Muscle layer of duodenum (tissue), 2 donors: ENCODE results near the gene MEGF6.

ENCODE experiments used
- H3K27ac ChIP-seq: one replicate; pipeline ENCODE4 v1.7.0; 2013; ENCODE audit warnings: mild to moderate bottlenecking, low read length
- H3K27me3 ChIP-seq: one replicate; pipeline ENCODE4 v1.7.0; 2013; ENCODE audit warnings: low read depth, mild to moderate bottlenecking, control low read depth, low read length
- H3K36me3 ChIP-seq, 2 donors: one replicate each; pipeline ENCODE4 v1.7.0; 2013; ENCODE audit warnings: low read length in 2 of 2, control low read depth in 1 of 2, mild to moderate bottlenecking in 1 of 2; ENCODE audit not compliant: insufficient read depth in 2 of 2, control insufficient read depth in 1 of 2
- H3K4me1 ChIP-seq, 2 donors: one replicate each; pipeline ENCODE4 v1.7.0; 2013; ENCODE audit warnings: low read length in 2 of 2, mild to moderate bottlenecking in 2 of 2, control low read depth in 1 of 2, moderate library complexity in 1 of 2; ENCODE audit not compliant: insufficient read depth in 2 of 2, control insufficient read depth in 1 of 2
- H3K4me3 ChIP-seq, 2 donors: one replicate each; pipeline ENCODE4 v1.7.0; 2013; ENCODE audit warnings: low read length in 2 of 2, low read depth in 1 of 2, mild to moderate bottlenecking in 1 of 2
- H3K9me3 ChIP-seq, 2 donors: one replicate each; pipeline ENCODE4 v1.7.0; 2013; ENCODE audit warnings: low read length in 2 of 2, control low read depth in 1 of 2, mild to moderate bottlenecking in 1 of 2; ENCODE audit not compliant: control insufficient read depth in 1 of 2
- donor health status: healthy.

The MEGF6 gene

GRCh38 chr1:3642919-3643675 is 31.8 kb upstream of the MEGF6 start:
- Histone ChIP-seq H3K36me3 (peaks cover 12 to 52% of the 10 kb centered on the region in 2 donors), H3K4me3 (no peak overlapping the region), H3K4me1 (no peaks in the 10 kb centered on the region), H3K27ac (no peak overlapping the region), H3K27me3 (no peaks in the 10 kb centered on the region), H3K9me3 (no peaks in the 10 kb centered on the region)

- H3K9me3 ChIP-seq, result no peaks in the 10 kb centered on the region
- no peaks in the 10 kb centered on the region for H3K4me1 ChIP-seq
- no peak overlapping the region for H3K27ac ChIP-seq
- peaks cover 21 to 59% of the 10 kb centered on the region in 2 donors for H3K36me3 ChIP-seq
- no peak overlapping the region for H3K4me3 ChIP-seq
- no peaks in the 10 kb centered on the region for H3K27me3 ChIP-seq
Measured at GRCh38 chr1:3641816-3642215, 30.5 kb upstream of the MEGF6 start.

- Histone ChIP-seq H3K27ac (no peak overlapping the region), H3K4me3 (no peak overlapping the region), H3K27me3 (no peaks in the 10 kb centered on the region), H3K4me1 (no peaks in the 10 kb centered on the region), H3K36me3 (peaks cover 24 to 63% of the 10 kb centered on the region in 2 donors), H3K9me3 (no peaks in the 10 kb centered on the region)
Measured at GRCh38 chr1:3641046-3641760, 29.9 kb upstream of the MEGF6 start.

GRCh38 chr1:3640121-3640837 is 29.0 kb upstream of the MEGF6 start:
- H3K27ac ChIP-seq, result no peak overlapping the region
- no peak overlapping the region for H3K4me3 ChIP-seq
- H3K27me3 ChIP-seq, result no peaks in the 10 kb centered on the region
- peaks cover 21 to 63% of the 10 kb centered on the region in 2 donors for H3K36me3 ChIP-seq
- H3K9me3 ChIP-seq, result no peaks in the 10 kb centered on the region
- no peaks in the 10 kb centered on the region for H3K4me1 ChIP-seq

GRCh38 chr1:3639397-3639911 is 28.1 kb upstream of the MEGF6 start:
- peaks cover 26 to 65% of the 10 kb centered on the region in 2 donors for H3K36me3 ChIP-seq
- no peaks in the 10 kb centered on the region for H3K4me1 ChIP-seq
- no peak overlapping the region for H3K4me3 ChIP-seq
- no peaks in the 10 kb centered on the region for H3K27me3 ChIP-seq
- H3K9me3 ChIP-seq, result no peaks in the 10 kb centered on the region
- no peak overlapping the region for H3K27ac ChIP-seq

GRCh38 chr1:3638676-3639075 is 27.4 kb upstream of the MEGF6 start:
- Histone ChIP-seq H3K4me1 (no peaks in the 10 kb centered on the region), H3K4me3 (no peak overlapping the region), H3K9me3 (no peaks in the 10 kb centered on the region), H3K27me3 (no peaks in the 10 kb centered on the region), H3K27ac (no peak overlapping the region), H3K36me3 (peaks cover 32 to 73% of the 10 kb centered on the region in 2 donors)

GRCh38 chr1:3638027-3638426 is 26.7 kb upstream of the MEGF6 start:
- H3K4me1 ChIP-seq, result no peaks in the 10 kb centered on the region
- H3K36me3 ChIP-seq, result peaks cover 35 to 76% of the 10 kb centered on the region in 2 donors
- H3K27ac ChIP-seq, result no peak overlapping the region
- H3K27me3 ChIP-seq, result no peaks in the 10 kb centered on the region
- no peak overlapping the region for H3K4me3 ChIP-seq
- no peaks in the 10 kb centered on the region for H3K9me3 ChIP-seq

- H3K9me3 ChIP-seq, result no peaks in the 10 kb centered on the region
- H3K27ac ChIP-seq, result no peak overlapping the region
- no peaks in the 10 kb centered on the region for H3K27me3 ChIP-seq
- H3K4me3 ChIP-seq, result no peak overlapping the region
- peaks cover 35 to 87% of the 10 kb centered on the region in 2 donors for H3K36me3 ChIP-seq
- no peaks in the 10 kb centered on the region for H3K4me1 ChIP-seq
Measured at GRCh38 chr1:3636531-3636930, 25.2 kb upstream of the MEGF6 start.

- peaks cover 35 to 88% of the 10 kb centered on the region in 2 donors for H3K36me3 ChIP-seq
- H3K27me3 ChIP-seq, result no peaks in the 10 kb centered on the region
- H3K27ac ChIP-seq, result no peak overlapping the region
- no peaks in the 10 kb centered on the region for H3K4me1 ChIP-seq
- no peaks in the 10 kb centered on the region for H3K9me3 ChIP-seq
- no peak overlapping the region for H3K4me3 ChIP-seq
Measured at GRCh38 chr1:3636080-3636479, 24.8 kb upstream of the MEGF6 start.

GRCh38 chr1:3634059-3634800 is 22.9 kb upstream of the MEGF6 start:
- H3K4me1 ChIP-seq, result no peaks in the 10 kb centered on the region
- no peak overlapping the region for H3K27ac ChIP-seq
- H3K27me3 ChIP-seq, result no peaks in the 10 kb centered on the region
- no peaks in the 10 kb centered on the region for H3K9me3 ChIP-seq
- H3K36me3 ChIP-seq, result peaks cover 37 to 93% of the 10 kb centered on the region in 2 donors
- no peak overlapping the region for H3K4me3 ChIP-seq
